ENCODE measurements around the gene NLGN1.

Gene NLGN1

GRCh38 chr3:173644086-173645082 lies 246.8 kb downstream of the NLGN1 start:
- no peak for DNase-seq

- DNase-seq, result no peak
These were observed 253.1 kb downstream of the NLGN1 start for GRCh38 chr3:173650596-173650995.

DNA sequence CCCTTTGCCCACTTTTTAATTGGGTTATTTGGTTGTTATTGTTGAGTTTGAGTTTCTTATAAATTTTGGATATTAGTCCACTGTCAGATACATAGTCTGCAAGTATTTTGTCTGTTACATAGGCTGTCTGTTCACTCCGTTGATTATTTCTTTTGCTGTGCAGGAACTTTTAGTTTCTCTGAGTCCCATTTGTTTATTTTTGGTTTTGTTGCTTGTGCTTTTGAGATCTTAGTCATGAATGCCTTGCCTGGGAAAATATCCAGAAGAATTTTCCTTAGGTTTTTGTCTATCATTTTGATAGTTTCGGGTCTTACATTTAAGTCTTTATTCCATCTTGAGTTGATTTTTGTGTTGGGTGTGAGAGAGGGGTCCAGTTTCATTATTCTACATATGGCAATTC lies 254.5 kb downstream of the NLGN1 start:
- no peak for DNase-seq

- DNase-seq, result no peak
These were observed 256.2 kb downstream of the NLGN1 start for GRCh38 chr3:173653781-173654180.

DNA sequence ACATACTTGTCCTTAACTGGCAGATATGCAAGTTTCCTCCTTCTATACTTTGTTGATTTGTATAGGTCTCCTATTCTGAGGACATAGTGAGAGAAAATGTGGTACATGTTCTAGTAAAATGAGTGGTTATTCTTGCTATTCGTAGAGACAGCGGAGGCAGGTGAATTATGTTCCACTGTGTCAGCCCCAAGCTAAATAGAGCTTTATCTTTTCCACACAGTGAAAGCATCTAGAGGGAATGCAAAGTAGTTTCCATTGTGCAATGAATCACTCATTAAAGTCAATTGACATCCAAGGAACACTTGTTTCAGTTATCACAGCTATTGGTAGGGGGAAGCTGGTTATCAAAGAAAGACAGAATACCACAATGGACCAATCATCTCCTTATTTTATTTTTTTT lies 262.4 kb downstream of the NLGN1 start:
- no peak for DNase-seq

DNA sequence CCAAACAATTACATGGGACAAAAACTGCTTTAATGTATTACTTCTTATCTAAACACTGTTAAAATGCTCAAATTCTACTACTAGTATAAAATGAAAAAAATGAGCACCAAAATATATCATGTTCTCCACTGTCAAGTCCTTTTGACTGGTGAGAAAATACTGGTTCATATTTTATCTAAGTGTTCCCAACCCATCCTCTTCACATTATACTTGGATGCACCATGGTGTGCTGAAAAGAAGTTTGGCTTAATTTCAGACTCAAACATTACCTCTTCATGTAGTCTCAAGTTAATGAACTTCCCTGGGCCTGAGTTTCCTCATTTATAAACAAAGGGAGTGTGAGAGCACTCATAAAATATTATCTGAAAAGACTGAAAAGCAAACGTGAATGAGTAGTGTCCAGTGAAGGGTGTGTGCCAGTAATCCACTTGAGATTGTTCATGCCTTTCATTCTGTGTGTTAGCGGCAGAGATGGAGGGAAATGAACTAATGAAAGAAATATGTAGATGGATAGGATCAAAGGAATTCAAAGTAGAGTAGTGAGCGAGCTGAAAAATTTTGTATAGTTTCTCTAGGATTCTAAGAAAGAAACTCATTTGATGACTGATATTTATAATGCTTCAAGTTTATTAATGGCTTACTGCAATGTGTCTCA lies 263.2 kb downstream of the NLGN1 start:
- no peak for DNase-seq

DNA sequence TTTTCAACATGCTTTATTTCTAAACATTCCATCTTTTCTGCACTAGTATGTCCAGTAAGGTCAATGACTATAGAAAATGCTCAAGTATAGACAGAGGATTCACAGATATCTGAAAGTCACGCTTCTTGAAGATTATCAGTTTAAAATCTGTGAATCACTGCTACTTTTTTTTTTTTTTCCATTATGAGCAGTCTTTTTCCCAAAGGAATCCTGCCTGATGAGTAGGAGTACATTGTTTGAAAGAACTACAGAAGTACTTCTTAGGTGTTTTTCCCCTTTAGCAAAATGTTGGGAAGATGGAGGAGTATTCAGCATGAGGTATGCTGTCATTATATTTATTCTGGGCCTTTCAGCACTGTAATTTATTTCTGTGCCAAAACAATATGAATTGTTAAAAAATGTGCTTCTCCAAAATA lies 266.2 kb downstream of the NLGN1 start:
- DNase-seq, result no peak

GRCh38 chr3:173676094-173676493 lies 278.6 kb downstream of the NLGN1 start:
- DNase-seq, result no peak

- DNase-seq, result no peak
These were observed 283.7 kb downstream of the NLGN1 start for GRCh38 chr3:173681188-173681678.

GRCh38 chr3:173685456-173685855 lies 287.9 kb downstream of the NLGN1 start:
- no peak for DNase-seq

DNA sequence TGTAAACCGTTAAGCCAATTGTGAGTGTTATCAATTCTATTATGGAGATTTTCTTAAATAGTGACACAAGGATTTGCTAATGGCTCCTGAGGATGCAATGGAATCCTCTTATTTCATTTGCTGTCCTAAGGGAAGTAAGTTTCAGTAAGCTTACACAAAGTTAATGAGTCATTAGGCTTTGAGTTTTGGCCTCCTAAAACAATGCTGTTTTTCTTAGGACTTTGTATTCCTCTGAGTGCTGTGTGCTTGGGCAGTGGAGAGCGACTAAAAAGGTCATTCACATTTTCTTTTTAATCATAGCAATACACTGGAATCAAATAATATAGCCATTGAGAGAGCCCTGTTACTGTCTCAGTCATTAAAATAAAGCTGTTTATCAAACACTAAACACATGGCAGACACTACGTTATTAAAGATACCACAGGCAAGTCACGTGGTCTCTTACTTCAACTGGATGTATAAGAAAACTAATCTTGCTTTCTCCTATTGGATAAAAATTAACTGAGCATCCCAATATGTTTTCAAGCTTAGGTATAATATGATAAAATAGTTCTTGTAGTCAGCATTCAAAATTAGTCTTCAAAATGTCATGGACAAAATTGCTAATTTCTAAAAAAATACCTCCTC lies 290.8 kb downstream of the NLGN1 start:
- DNase-seq, result no peak

- no peak for DNase-seq
These were observed 293.1 kb downstream of the NLGN1 start for GRCh38 chr3:173690542-173691180.

- DNase-seq, result no peak
These were observed 301.8 kb downstream of the NLGN1 start for GRCh38 chr3:173699353-173699752.

GRCh38 chr3:173700336-173700735 lies 302.8 kb downstream of the NLGN1 start:
- no peak for DNase-seq

GRCh38 chr3:173702561-173702960 lies 305.0 kb downstream of the NLGN1 start:
- DNase-seq, result no peak

GRCh38 chr3:173703771-173704170 lies 306.2 kb downstream of the NLGN1 start:
- no peak for DNase-seq

GRCh38 chr3:173706630-173707029 lies 309.1 kb downstream of the NLGN1 start:
- no peak for DNase-seq

GRCh38 chr3:173708191-173708590 lies 310.6 kb downstream of the NLGN1 start:
- DNase-seq, result no peak

- DNase-seq, result no peak
These were observed 311.5 kb downstream of the NLGN1 start for GRCh38 chr3:173709026-173709425.

DNA sequence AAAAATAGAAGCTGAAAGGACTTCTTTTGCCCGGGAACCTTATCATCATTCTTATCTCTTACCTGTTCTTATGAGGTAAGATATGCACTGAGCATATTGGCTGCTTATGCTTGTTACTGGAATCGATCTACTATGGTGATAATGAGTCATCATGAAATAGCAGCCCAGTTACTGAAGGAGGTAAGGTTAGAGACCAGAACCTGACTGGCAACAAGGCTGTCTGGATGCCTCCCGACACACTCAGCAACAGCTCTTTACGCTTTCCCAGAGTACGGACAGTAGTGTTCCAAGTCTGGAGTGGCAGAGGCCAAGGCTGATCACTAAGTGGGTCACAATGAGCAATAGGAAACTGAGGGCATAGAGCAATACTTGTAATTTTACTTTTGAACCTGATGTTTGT lies 314.1 kb downstream of the NLGN1 start:
- no peak for DNase-seq

- no peak for DNase-seq
These were observed 322.0 kb downstream of the NLGN1 start for GRCh38 chr3:173719585-173719984.

GRCh38 chr3:173725507-173725906 lies 328.0 kb downstream of the NLGN1 start:
- no peak for DNase-seq

DNA sequence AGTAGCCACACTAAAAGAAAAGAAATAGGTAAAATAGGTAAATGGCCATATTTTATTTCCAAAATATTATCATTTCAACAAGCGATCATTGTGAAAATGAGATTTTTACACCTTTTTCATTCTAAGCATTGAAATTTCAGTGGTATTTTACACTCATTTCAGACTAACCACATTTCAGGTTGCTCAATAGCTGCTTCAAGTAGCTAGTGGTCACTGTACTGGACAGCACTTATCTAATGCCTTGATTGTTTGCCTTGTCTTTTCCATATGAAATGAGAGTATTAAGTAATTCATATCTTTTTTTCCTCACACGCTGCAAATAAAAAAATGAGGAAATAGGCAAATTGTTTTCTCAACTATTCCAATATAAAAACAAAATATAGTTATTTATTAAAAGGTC lies 332.8 kb downstream of the NLGN1 start:
- DNase-seq, result no peak
